GM19455 (cell line): ENCODE measurements around the gene TRPM2.
"Not testable (repeated sequence)": the region's sequence is repeated elsewhere in the genome, so short reads cannot be mapped to it uniquely, and the experiment has no call there.

Source experiments
- ATAC-seq: cut with Tn5 transposase; IDR thresholded peaks from one replicate; pipeline ENCODE4 v1.9.1; 2021; ENCODE audit not compliant: unreplicated experiment

Gene TRPM2

GRCh38 chr21:44333509-44334328, 19.7 kb upstream of the TRPM2 start:
- ATAC-seq = no peak

GRCh38 chr21:44334329-44335030, 18.9 kb upstream of the TRPM2 start:
- ATAC-seq = no peak

- no peak for ATAC-seq
Measured at GRCh38 chr21:44335266-44336059, 18.0 kb upstream of the TRPM2 start.

- ATAC-seq = no peak
Measured at GRCh38 chr21:44337449-44337848, 16.0 kb upstream of the TRPM2 start.

- ATAC-seq = no peak
Measured at GRCh38 chr21:44337941-44338895, 15.2 kb upstream of the TRPM2 start.

- peak; percentile 75 for ATAC-seq
Measured at GRCh38 chr21:44338971-44339910, 14.2 kb upstream of the TRPM2 start, which contains the start of gene CFAP410. Gene CFAP410 (minus strand): TSS chr21:44339390. CDS start chr21:44339194, 196 bp downstream.

- not testable (repeated sequence) for ATAC-seq
Measured at GRCh38 chr21:44341726-44342458, 11.5 kb upstream of the TRPM2 start.

- not testable (repeated sequence) for ATAC-seq
Measured at GRCh38 chr21:44342981-44343380, 10.4 kb upstream of the TRPM2 start.

- no peak for ATAC-seq
Measured at GRCh38 chr21:44344541-44345183, 8.8 kb upstream of the TRPM2 start.

GRCh38 chr21:44345495-44345894, 7.9 kb upstream of the TRPM2 start:
- no peak for ATAC-seq

- ATAC-seq = no peak
Measured at GRCh38 chr21:44347911-44348451, 5.4 kb upstream of the TRPM2 start.

GRCh38 chr21:44348861-44349260, 4.6 kb upstream of the TRPM2 start:
- ATAC-seq = no peak

GRCh38 chr21:44349416-44349846, 4.0 kb upstream of the TRPM2 start:
- no peak for ATAC-seq

- ATAC-seq = no peak
Measured at GRCh38 chr21:44349847-44350772, 3.3 kb upstream of the TRPM2 start.

GRCh38 chr21:44350773-44351481, 2.5 kb upstream of the TRPM2 start:
- ATAC-seq = no peak
